ENCODE results near the gene SCT. TPM values are rescaled to one million over a fixed set of nuclear protein-coding genes. Genes with fewer than 3 reads are reported as not detected.

SCT gene
- total and polyA plus RNA-seq, 2 experiments from 2014 or later = 2.6 TPM; not detected in 1

DNA sequence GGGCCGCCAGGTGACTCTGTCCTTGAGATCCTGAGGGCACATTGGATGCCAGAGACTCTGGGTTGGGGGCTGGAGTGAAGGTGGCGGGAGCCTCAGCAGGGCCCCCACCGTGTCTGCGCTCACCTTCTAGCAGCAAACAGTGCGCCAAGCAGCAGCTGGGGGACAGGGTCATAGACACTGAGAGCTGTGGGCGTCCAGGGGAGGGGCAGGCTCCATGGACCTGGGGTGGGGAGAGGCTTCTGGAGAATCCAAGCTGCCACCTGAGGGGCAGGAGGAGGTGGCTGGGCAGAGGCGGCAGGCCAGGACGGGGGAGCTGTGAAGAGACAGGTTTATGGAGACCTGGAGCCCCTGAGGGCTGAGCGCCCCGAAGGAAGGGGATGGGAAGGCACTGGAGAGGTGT lies 42.7 kb downstream of the SCT start:
- H3K4me3 Mint-ChIP-seq = no peak overlapping the region

More for the DNA sequence above, 42.7 kb downstream of the SCT start:
- H3K79me2 ChIP-seq (replicated peaks; ENCODE audit: insufficient read depth) = peaks cover 57% of the 10 kb centered on the region
- no peaks in the 10 kb centered on the region; the same call in 2 of the 3 replicates for H3K9me3 Mint-ChIP-seq
- H2AFZ ChIP-seq = no peak overlapping the region
- no peaks in the 10 kb centered on the region for H3K9me2 ChIP-seq (ENCODE audit: insufficient read depth)
- H3K36me3 ChIP-seq (ENCODE audit: insufficient read depth) = peaks cover 15% of the 10 kb centered on the region; the same call in 1 of the 2 replicates
- no peaks in the 10 kb centered on the region for H3K4me1 ChIP-seq (ENCODE audit: insufficient read depth)
- H4K20me1 ChIP-seq (replicated peaks; ENCODE audit: insufficient read depth) = peaks cover 22% of the 10 kb centered on the region
- peaks cover 11% of the 10 kb centered on the region for H3K27me3 Mint-ChIP-seq (ENCODE audit: insufficient read depth, low read depth, poor library complexity)
- TF ChIP-seq, protein P1, sequence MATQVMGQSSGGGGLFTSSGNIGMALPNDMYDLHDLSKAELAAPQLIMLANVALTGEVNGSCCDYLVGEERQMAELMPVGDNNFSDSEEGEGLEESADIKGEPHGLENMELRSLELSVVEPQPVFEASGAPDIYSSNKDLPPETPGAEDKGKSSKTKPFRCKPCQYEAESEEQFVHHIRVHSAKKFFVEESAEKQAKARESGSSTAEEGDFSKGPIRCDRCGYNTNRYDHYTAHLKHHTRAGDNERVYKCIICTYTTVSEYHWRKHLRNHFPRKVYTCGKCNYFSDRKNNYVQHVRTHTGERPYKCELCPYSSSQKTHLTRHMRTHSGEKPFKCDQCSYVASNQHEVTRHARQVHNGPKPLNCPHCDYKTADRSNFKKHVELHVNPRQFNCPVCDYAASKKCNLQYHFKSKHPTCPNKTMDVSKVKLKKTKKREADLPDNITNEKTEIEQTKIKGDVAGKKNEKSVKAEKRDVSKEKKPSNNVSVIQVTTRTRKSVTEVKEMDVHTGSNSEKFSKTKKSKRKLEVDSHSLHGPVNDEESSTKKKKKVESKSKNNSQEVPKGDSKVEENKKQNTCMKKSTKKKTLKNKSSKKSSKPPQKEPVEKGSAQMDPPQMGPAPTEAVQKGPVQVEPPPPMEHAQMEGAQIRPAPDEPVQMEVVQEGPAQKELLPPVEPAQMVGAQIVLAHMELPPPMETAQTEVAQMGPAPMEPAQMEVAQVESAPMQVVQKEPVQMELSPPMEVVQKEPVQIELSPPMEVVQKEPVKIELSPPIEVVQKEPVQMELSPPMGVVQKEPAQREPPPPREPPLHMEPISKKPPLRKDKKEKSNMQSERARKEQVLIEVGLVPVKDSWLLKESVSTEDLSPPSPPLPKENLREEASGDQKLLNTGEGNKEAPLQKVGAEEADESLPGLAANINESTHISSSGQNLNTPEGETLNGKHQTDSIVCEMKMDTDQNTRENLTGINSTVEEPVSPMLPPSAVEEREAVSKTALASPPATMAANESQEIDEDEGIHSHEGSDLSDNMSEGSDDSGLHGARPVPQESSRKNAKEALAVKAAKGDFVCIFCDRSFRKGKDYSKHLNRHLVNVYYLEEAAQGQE (IDR thresholded peaks at IDR 0.05; ENCODE audit: unreplicated experiment) = no peak
- no peak for TF ChIP-seq EZH2phosphoT487 (IDR thresholded peaks at IDR 0.05; ENCODE audit: unreplicated experiment)
- TF ChIP-seq JUNB (IDR thresholded peaks at IDR 0.05; ENCODE audit: unreplicated experiment) = no peak
- TF ChIP-seq, protein P2, sequence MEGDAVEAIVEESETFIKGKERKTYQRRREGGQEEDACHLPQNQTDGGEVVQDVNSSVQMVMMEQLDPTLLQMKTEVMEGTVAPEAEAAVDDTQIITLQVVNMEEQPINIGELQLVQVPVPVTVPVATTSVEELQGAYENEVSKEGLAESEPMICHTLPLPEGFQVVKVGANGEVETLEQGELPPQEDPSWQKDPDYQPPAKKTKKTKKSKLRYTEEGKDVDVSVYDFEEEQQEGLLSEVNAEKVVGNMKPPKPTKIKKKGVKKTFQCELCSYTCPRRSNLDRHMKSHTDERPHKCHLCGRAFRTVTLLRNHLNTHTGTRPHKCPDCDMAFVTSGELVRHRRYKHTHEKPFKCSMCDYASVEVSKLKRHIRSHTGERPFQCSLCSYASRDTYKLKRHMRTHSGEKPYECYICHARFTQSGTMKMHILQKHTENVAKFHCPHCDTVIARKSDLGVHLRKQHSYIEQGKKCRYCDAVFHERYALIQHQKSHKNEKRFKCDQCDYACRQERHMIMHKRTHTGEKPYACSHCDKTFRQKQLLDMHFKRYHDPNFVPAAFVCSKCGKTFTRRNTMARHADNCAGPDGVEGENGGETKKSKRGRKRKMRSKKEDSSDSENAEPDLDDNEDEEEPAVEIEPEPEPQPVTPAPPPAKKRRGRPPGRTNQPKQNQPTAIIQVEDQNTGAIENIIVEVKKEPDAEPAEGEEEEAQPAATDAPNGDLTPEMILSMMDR (conservative IDR thresholded peaks at IDR 0.05; ENCODE audit: low read depth in 2 of 2) = no peak
- no peak for TF ChIP-seq CREB1 (CRISPR knock-in tag; IDR thresholded peaks at IDR 0.05; ENCODE audit: low read depth)
- TF ChIP-seq, protein P3, sequence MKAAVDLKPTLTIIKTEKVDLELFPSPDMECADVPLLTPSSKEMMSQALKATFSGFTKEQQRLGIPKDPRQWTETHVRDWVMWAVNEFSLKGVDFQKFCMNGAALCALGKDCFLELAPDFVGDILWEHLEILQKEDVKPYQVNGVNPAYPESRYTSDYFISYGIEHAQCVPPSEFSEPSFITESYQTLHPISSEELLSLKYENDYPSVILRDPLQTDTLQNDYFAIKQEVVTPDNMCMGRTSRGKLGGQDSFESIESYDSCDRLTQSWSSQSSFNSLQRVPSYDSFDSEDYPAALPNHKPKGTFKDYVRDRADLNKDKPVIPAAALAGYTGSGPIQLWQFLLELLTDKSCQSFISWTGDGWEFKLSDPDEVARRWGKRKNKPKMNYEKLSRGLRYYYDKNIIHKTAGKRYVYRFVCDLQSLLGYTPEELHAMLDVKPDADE (IDR thresholded peaks at IDR 0.05) = no peak
- TF ChIP-seq ZNF331 (CRISPR knock-in tag; IDR thresholded peaks at IDR 0.05; ENCODE audit: low read depth) = no peak
- TF ChIP-seq POLR2AphosphoS5 (IDR thresholded peaks at IDR 0.05; ENCODE audit: low read depth) = no peak
- TF ChIP-seq ZNF114 (CRISPR knock-in tag; IDR thresholded peaks at IDR 0.05) = no peak
- TF ChIP-seq STAT1 (IDR thresholded peaks at IDR 0.05; ENCODE audit: unreplicated experiment) = no peak
- TF ChIP-seq, protein P4, sequence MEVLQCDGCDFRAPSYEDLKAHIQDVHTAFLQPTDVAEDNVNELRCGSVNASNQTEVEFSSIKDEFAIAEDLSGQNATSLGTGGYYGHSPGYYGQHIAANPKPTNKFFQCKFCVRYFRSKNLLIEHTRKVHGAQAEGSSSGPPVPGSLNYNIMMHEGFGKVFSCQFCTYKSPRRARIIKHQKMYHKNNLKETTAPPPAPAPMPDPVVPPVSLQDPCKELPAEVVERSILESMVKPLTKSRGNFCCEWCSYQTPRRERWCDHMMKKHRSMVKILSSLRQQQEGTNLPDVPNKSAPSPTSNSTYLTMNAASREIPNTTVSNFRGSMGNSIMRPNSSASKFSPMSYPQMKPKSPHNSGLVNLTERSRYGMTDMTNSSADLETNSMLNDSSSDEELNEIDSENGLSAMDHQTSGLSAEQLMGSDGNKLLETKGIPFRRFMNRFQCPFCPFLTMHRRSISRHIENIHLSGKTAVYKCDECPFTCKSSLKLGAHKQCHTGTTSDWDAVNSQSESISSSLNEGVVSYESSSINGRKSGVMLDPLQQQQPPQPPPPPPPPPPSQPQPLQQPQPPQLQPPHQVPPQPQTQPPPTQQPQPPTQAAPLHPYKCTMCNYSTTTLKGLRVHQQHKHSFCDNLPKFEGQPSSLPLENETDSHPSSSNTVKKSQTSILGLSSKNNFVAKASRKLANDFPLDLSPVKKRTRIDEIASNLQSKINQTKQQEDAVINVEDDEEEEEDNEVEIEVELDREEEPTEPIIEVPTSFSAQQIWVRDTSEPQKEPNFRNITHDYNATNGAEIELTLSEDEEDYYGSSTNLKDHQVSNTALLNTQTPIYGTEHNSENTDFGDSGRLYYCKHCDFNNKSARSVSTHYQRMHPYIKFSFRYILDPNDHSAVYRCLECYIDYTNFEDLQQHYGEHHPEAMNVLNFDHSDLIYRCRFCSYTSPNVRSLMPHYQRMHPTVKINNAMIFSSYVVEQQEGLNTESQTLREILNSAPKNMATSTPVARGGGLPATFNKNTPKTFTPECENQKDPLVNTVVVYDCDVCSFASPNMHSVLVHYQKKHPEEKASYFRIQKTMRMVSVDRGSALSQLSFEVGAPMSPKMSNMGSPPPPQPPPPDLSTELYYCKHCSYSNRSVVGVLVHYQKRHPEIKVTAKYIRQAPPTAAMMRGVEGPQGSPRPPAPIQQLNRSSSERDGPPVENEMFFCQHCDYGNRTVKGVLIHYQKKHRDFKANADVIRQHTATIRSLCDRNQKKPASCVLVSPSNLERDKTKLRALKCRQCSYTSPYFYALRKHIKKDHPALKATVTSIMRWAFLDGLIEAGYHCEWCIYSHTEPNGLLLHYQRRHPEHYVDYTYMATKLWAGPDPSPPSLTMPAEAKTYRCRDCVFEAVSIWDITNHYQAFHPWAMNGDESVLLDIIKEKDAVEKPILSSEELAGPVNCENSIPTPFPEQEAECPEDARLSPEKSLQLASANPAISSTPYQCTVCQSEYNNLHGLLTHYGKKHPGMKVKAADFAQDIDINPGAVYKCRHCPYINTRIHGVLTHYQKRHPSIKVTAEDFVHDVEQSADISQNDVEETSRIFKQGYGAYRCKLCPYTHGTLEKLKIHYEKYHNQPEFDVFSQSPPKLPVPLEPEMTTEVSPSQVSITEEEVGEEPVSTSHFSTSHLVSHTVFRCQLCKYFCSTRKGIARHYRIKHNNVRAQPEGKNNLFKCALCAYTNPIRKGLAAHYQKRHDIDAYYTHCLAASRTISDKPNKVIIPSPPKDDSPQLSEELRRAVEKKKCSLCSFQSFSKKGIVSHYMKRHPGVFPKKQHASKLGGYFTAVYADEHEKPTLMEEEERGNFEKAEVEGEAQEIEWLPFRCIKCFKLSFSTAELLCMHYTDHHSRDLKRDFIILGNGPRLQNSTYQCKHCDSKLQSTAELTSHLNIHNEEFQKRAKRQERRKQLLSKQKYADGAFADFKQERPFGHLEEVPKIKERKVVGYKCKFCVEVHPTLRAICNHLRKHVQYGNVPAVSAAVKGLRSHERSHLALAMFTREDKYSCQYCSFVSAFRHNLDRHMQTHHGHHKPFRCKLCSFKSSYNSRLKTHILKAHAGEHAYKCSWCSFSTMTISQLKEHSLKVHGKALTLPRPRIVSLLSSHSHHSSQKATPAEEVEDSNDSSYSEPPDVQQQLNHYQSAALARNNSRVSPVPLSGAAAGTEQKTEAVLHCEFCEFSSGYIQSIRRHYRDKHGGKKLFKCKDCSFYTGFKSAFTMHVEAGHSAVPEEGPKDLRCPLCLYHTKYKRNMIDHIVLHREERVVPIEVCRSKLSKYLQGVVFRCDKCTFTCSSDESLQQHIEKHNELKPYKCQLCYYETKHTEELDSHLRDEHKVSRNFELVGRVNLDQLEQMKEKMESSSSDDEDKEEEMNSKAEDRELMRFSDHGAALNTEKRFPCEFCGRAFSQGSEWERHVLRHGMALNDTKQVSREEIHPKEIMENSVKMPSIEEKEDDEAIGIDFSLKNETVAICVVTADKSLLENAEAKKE (CRISPR knock-in tag; IDR thresholded peaks at IDR 0.05) = no peak
- TF ChIP-seq NANOG (IDR thresholded peaks at IDR 0.05; ENCODE audit: borderline replicate concordance) = no peak
- TF ChIP-seq EZH2 (IDR thresholded peaks at IDR 0.05; ENCODE audit: low read depth, unreplicated experiment) = no peak
- peaks cover 5% of the 10 kb centered on the region; the same call in 1 of the 2 replicates for H3F3A ChIP-seq (replicated peaks; ENCODE audit: low read depth)
- no peak overlapping the region for H3K4me3 ChIP-seq
- no peaks in the 10 kb centered on the region for H3K27me3 ChIP-seq (ENCODE audit: insufficient read depth)
- no peak overlapping the region for H3K27ac ChIP-seq (ENCODE audit: low read depth)
- no peak overlapping the region for H3K4me2 ChIP-seq
- H3K27ac Mint-ChIP-seq = no peak overlapping the region
- DNase-seq (ENCODE audit: low spot score) = no peak
- peaks cover 44% of the 10 kb centered on the region for H3K36me3 Mint-ChIP-seq (ENCODE audit: low read depth)
- no peak for ATAC-seq
- H3K4me1 Mint-ChIP-seq = no peaks in the 10 kb centered on the region; the same call in 1 of the 3 replicates

Measured in GM23338 (cell line).